IMR-90 (cell line): ENCODE results near the gene CLC. TPM values are rescaled to one million over a fixed set of nuclear protein-coding genes. Genes with fewer than 3 reads are reported as not detected.

ENCODE experiments used
- ATAC-seq: fragments of 200-7000 bp; cut with Tn5 transposase; 2 replicates; pipeline ENCODE4 v1.9.1; 2020; ENCODE audit warnings: low read depth, mild to moderate bottlenecking, moderate library complexity
- BruUV-seq: library from RNA; stranded (reverse); fragments of 400-500 nt; replicated peaks from 2 replicates; lab custom pipeline; 2021; lab: Mats Ljungman, UMichigan
- CTCF ChIA-PET: fragments of 300-600 bp; formaldehyde crosslinking; extraction: SDS; loops from one replicate; lab custom pipeline; 2021; ENCODE audit warnings: antibody characterized with exemption; lab: Yijun Ruan, JAX
- POLR2A ChIA-PET: fragments of 300-600 bp; sonication (Branson Sonifier 250); formaldehyde crosslinking; loops from one replicate; lab custom pipeline; 2022; ENCODE audit warnings: antibody characterized with exemption; ENCODE audit not compliant: unreplicated experiment; lab: Charles Lee
- DNase-seq: peaks from one replicate; pipeline ENCODE4 v3.0.0; 2013
- H2AFZ ChIP-seq: replicated peaks from 2 replicates; pipeline ENCODE3; 2013; ENCODE audit warnings: low read length, mild to moderate bottlenecking; ENCODE audit not compliant: poor library complexity
- H2AK5ac ChIP-seq: 2 replicates; pipeline ENCODE4 v1.6.1; 2013; ENCODE audit warnings: low read depth, low read length, inconsistent platforms
- H2AK9ac ChIP-seq: replicated peaks from 2 replicates; pipeline ENCODE3; 2013; ENCODE audit warnings: mild to moderate bottlenecking, low read depth, low read length, moderate library complexity; ENCODE audit not compliant: poor library complexity
- H2BK120ac ChIP-seq: 2 replicates; pipeline ENCODE4 v1.6.1; 2013; ENCODE audit warnings: low read depth, low read length, inconsistent platforms
- H2BK15ac ChIP-seq: 3 replicates; pipeline ENCODE4 v1.6.1; 2013; ENCODE audit warnings: low read depth, low read length, inconsistent platforms
- H2BK20ac ChIP-seq: 2 replicates; pipeline ENCODE4 v1.6.1; 2013; ENCODE audit warnings: low read depth, mild to moderate bottlenecking, inconsistent platforms, low read length, moderate library complexity
- H2BK5ac ChIP-seq: 2 replicates; pipeline ENCODE4 v1.6.1; 2013; ENCODE audit warnings: mild to moderate bottlenecking, low read depth, low read length, inconsistent platforms; ENCODE audit not compliant: poor library complexity, severe bottlenecking
- H3K14ac ChIP-seq: replicated peaks from 2 replicates; pipeline ENCODE4 v1.6.1; 2013; ENCODE audit warnings: low read depth, low read length, inconsistent platforms
- H3K18ac ChIP-seq: 2 replicates; pipeline ENCODE4 v1.6.1; 2013; ENCODE audit warnings: low read depth, low read length, control low read depth
- H3K23ac ChIP-seq: 2 replicates; pipeline ENCODE4 v1.6.1; 2013; ENCODE audit warnings: low read depth, low read length, inconsistent platforms
- H3K27ac ChIP-seq: 2 replicates; pipeline ENCODE4 v1.5.1; 2013; ENCODE audit warnings: mild to moderate bottlenecking, control low read depth, low read length; ENCODE audit not compliant: insufficient read depth
- H3K27me3 ChIP-seq: 2 replicates; pipeline ENCODE4 v1.6.1; 2013; ENCODE audit warnings: low read length; ENCODE audit not compliant: control insufficient read depth, insufficient read depth
- H3K36me3 ChIP-seq: 2 replicates; pipeline ENCODE4 v1.6.1; 2013; ENCODE audit warnings: low read length, mixed read lengths; ENCODE audit not compliant: control insufficient read depth, insufficient read depth
- H3K4ac ChIP-seq: 2 replicates; pipeline ENCODE4 v1.6.1; 2013; ENCODE audit warnings: low read depth, low read length, inconsistent platforms
- H3K4me1 ChIP-seq: 2 replicates; pipeline ENCODE4 v1.6.1; 2013; ENCODE audit warnings: low read length, mixed read lengths; ENCODE audit not compliant: control insufficient read depth, insufficient read depth
- H3K4me2 ChIP-seq: 2 replicates; pipeline ENCODE4 v1.6.1; 2013; ENCODE audit warnings: low read depth, mild to moderate bottlenecking, control low read depth, low read length, moderate library complexity
- H3K4me3 ChIP-seq: 2 replicates; pipeline ENCODE4 v1.5.1; 2013; ENCODE audit warnings: low read depth, mild to moderate bottlenecking, control low read depth, low read length, moderate library complexity; ENCODE audit not compliant: insufficient read depth
- H3K56ac ChIP-seq: 2 replicates; pipeline ENCODE4 v1.6.1; 2013; ENCODE audit warnings: low read length, inconsistent platforms; ENCODE audit not compliant: insufficient read depth; ENCODE audit errors: extremely low read depth
- H3K79me1 ChIP-seq, 2 experiments: 2 replicates each; pipeline ENCODE4 v1.6.1; 2013; ENCODE audit warnings: low read length in 2 of 2, inconsistent platforms in 1 of 2, low read depth in 1 of 2
- H3K9ac ChIP-seq: 2 replicates; pipeline ENCODE4 v1.6.1; 2013; ENCODE audit warnings: low read depth, low read length, control low read depth
- H3K9me1 ChIP-seq: 2 replicates; pipeline ENCODE4 v1.6.1; 2013; ENCODE audit warnings: low read length, inconsistent platforms; ENCODE audit not compliant: insufficient read depth
- H3K9me3 ChIP-seq: 2 replicates; pipeline ENCODE4 v1.6.1; 2013; ENCODE audit warnings: low read length; ENCODE audit not compliant: control insufficient read depth, insufficient read depth
- H4K20me1 ChIP-seq: 2 replicates; pipeline ENCODE4 v1.6.1; 2013; ENCODE audit warnings: low read length, inconsistent platforms; ENCODE audit not compliant: insufficient read depth
- H4K5ac ChIP-seq: 2 replicates; pipeline ENCODE4 v1.6.1; 2013; ENCODE audit warnings: mild to moderate bottlenecking, low read depth, low read length, control low read depth
- H4K8ac ChIP-seq, 2 experiments: 2 replicates each; pipeline ENCODE4 v1.6.1; 2013; ENCODE audit warnings: low read depth in 2 of 2, low read length in 2 of 2, control low read depth in 1 of 2, inconsistent platforms in 1 of 2
- H4K91ac ChIP-seq: 2 replicates; pipeline ENCODE4 v1.6.1; 2013; ENCODE audit warnings: low read depth, low read length, inconsistent platforms; ENCODE audit not compliant: insufficient read depth
- BHLHE40 ChIP-seq: fragments of 150-350 bp; IDR thresholded peaks from 2 replicates; pipeline ENCODE4 v1.6.1; 2016; ENCODE audit warnings: mild to moderate bottlenecking, low read depth, low read length
- CEBPB ChIP-seq: IDR thresholded peaks from 2 replicates; pipeline ENCODE4 v1.6.1; 2012; ENCODE audit warnings: low read depth, low read length, improper control_type of control experiment
- CHD1 ChIP-seq: IDR thresholded peaks from 2 replicates; pipeline ENCODE4 v1.6.1; 2012; ENCODE audit warnings: low read depth, low read length, improper control_type of control experiment
- FOS ChIP-seq: fragments of 150-350 bp; IDR thresholded peaks from 2 replicates; pipeline ENCODE4 v1.6.1; 2016; ENCODE audit warnings: low read depth, low read length
- MAFK ChIP-seq: IDR thresholded peaks from 2 replicates; pipeline ENCODE4 v1.6.1; 2012; ENCODE audit warnings: low read depth, low read length, improper control_type of control experiment
- MAZ ChIP-seq: IDR thresholded peaks from 2 replicates; pipeline ENCODE4 v1.6.1; 2012; ENCODE audit warnings: low read depth, mild to moderate bottlenecking, low read length, improper control_type of control experiment, moderate library complexity, borderline replicate concordance
- MXI1 ChIP-seq: IDR thresholded peaks from 2 replicates; pipeline ENCODE4 v1.6.1; 2012; ENCODE audit warnings: low read depth, mild to moderate bottlenecking, low read length, moderate library complexity, borderline replicate concordance
- NFE2L2 ChIP-seq: fragments of 150-350 bp; IDR thresholded peaks from 2 replicates; pipeline ENCODE4 v1.6.1; 2016; ENCODE audit warnings: low read depth, mild to moderate bottlenecking, low read length
- POLR2A ChIP-seq: IDR thresholded peaks from 2 replicates; pipeline ENCODE4 v1.6.1; 2012; ENCODE audit warnings: mild to moderate bottlenecking, low read depth, low read length
- RAD21 ChIP-seq: IDR thresholded peaks from 2 replicates; pipeline ENCODE4 v1.6.1; 2012; ENCODE audit warnings: low read length, improper control_type of control experiment
- RCOR1 ChIP-seq: IDR thresholded peaks from 2 replicates; pipeline ENCODE4 v1.6.1; 2012; ENCODE audit warnings: mild to moderate bottlenecking, low read length, improper control_type of control experiment; ENCODE audit not compliant: insufficient replicate concordance
- RFX5 ChIP-seq: IDR thresholded peaks from 2 replicates; pipeline ENCODE4 v1.8.0; 2012; ENCODE audit warnings: low read depth, mild to moderate bottlenecking, low read length, moderate library complexity
- SMC3 ChIP-seq: fragments of 150-350 bp; IDR thresholded peaks from 2 replicates; pipeline ENCODE4 v1.6.1; 2016; ENCODE audit warnings: low read depth, mild to moderate bottlenecking, antibody characterized with exemption, low read length, moderate library complexity
- WGBS, 2 experiments: methylation state at CpG; one replicate each; pipeline versions ENCODE4 v1.1.5 to v1.1.7; 2013; ENCODE audit warnings: missing lambda C conversion rate in 2 of 2; ENCODE audit not compliant: insufficient read length in 1 of 2; ENCODE audit errors: extremely low coverage in 2 of 2; 5-methylcytosine and 5-hydroxymethylcytosine counted together
- dilution Hi-C: fragments of 300-500 bp; cut with HindIII; formaldehyde crosslinking; loops from one replicate; pipeline ENCODE4 v1.14.3; 2018; ENCODE audit warnings: low sequenced_read_pairs; ENCODE audit not compliant: unreplicated experiment
- in situ Hi-C: fragments of 300-500 bp; cut with MboI; formaldehyde crosslinking; loops from 3 replicates; pipeline ENCODE4 v1.14.3; 2019; ENCODE audit warnings: low sequenced_read_pairs, inconsistent platforms, mixed read lengths
- intact Hi-C: fragments of 100-400 bp; cut with micrococcal nuclease; formaldehyde crosslinking; loops from 2 replicates; pipeline ENCODE4 v1.10.0; 2022
- polyA plus RNA-seq, 3 experiments: library from polyadenylated mRNA; depleted of rRNA; stranded (reverse); fragments of >200 nt; gene quantifications; 2 replicates each; pipeline ENCODE4 v1.2.3, GENCODE V29; 2012; ENCODE audit warnings: low replicate concordance in 1 of 3
- total RNA-seq: library from RNA; depleted of rRNA; stranded (reverse); fragments of >200 nt; gene quantifications from 2 replicates; pipeline ENCODE4 v1.2.3, GENCODE V29; 2012
- TF ChIP-seq, protein P1 (sequence below): conservative IDR thresholded peaks from 2 replicates; pipeline ENCODE4 v1.5.1; 2012; ENCODE audit warnings: mild to moderate bottlenecking, low read depth, low read length, improper control_type of control experiment
- TF ChIP-seq, protein P2 (sequence below): fragments of 150-350 bp; IDR thresholded peaks from 2 replicates; pipeline ENCODE4 v1.6.1; 2016; ENCODE audit warnings: low read depth, mild to moderate bottlenecking, low read length, moderate library complexity, borderline replicate concordance
- TF ChIP-seq, protein P3 (sequence below): fragments of 150-350 bp; IDR thresholded peaks from 2 replicates; pipeline ENCODE4 v1.6.1; 2017; ENCODE audit warnings: mild to moderate bottlenecking, antibody characterized with exemption, low read length, low read depth

CLC gene
- total and polyA plus RNA-seq, 2 of the 4 experiments (the other 2 are of a cell fraction) = not detected

DNA sequence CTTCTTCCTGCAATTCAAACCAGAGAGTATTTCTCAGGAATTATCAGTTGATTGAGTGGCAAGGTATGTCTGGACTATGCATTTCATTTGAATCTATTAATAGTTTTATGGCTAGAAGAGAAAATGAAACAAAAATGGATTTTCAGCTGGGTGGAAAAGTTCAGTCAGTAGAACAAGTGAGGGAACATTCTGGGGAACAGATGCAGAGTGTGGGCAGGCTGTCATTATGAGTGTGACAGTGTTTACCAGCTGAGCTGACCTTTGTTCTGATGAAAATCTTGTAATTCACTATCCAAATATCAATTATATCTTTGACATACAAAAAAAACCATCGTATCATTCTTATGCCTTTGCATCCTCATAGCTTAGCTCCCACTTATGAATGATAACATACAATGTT is 2.6 kb upstream of the CLC start:
- Histone ChIP-seq H4K5ac (no peak overlapping the region), H3K27ac (no peak overlapping the region), H2AK9ac (no peak overlapping the region), H2BK20ac (no peak overlapping the region), H2AK5ac (no peak overlapping the region), H3K4ac (no peak overlapping the region), H3K36me3 (no peaks in the 10 kb centered on the region), H3K18ac (no peak overlapping the region), H3K4me2 (no peak overlapping the region), H4K91ac (no peak overlapping the region), H2BK15ac (no peak overlapping the region), H3K27me3 (no peaks in the 10 kb centered on the region), H2BK5ac (no peak overlapping the region), H4K8ac (no peak overlapping the region), H3K4me1 (no peaks in the 10 kb centered on the region), H3K79me1 (no peaks in the 10 kb centered on the region), H3K9ac (no peak overlapping the region), H3K23ac (no peak overlapping the region), H2BK120ac (no peak overlapping the region), H3K9me1 (no peaks in the 10 kb centered on the region), H2AFZ (no peak overlapping the region), H3K56ac (no peak overlapping the region), H4K20me1 (no peaks in the 10 kb centered on the region), H3K4me3 (no peak overlapping the region), H3K14ac (no peak overlapping the region), H3K9me3 (no peaks in the 10 kb centered on the region)
- dilution Hi-C loops = no loop called here
- in situ Hi-C loops = no loop called here
- intact Hi-C loops = no loop called here
- TF ChIP-seq, protein P1, sequence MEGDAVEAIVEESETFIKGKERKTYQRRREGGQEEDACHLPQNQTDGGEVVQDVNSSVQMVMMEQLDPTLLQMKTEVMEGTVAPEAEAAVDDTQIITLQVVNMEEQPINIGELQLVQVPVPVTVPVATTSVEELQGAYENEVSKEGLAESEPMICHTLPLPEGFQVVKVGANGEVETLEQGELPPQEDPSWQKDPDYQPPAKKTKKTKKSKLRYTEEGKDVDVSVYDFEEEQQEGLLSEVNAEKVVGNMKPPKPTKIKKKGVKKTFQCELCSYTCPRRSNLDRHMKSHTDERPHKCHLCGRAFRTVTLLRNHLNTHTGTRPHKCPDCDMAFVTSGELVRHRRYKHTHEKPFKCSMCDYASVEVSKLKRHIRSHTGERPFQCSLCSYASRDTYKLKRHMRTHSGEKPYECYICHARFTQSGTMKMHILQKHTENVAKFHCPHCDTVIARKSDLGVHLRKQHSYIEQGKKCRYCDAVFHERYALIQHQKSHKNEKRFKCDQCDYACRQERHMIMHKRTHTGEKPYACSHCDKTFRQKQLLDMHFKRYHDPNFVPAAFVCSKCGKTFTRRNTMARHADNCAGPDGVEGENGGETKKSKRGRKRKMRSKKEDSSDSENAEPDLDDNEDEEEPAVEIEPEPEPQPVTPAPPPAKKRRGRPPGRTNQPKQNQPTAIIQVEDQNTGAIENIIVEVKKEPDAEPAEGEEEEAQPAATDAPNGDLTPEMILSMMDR = no peak
- no peak for TF ChIP-seq NFE2L2
- no peak for TF ChIP-seq CEBPB
- no peak for TF ChIP-seq CHD1
- TF ChIP-seq, protein P2, sequence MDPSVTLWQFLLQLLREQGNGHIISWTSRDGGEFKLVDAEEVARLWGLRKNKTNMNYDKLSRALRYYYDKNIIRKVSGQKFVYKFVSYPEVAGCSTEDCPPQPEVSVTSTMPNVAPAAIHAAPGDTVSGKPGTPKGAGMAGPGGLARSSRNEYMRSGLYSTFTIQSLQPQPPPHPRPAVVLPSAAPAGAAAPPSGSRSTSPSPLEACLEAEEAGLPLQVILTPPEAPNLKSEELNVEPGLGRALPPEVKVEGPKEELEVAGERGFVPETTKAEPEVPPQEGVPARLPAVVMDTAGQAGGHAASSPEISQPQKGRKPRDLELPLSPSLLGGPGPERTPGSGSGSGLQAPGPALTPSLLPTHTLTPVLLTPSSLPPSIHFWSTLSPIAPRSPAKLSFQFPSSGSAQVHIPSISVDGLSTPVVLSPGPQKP = no peak
- TF ChIP-seq MXI1 = no peak
- no peak for TF ChIP-seq FOS
- TF ChIP-seq MAFK = no peak
- no peak for TF ChIP-seq RFX5
- TF ChIP-seq POLR2A = no peak
- TF ChIP-seq SMC3 = no peak
- TF ChIP-seq MAZ = no peak
- TF ChIP-seq, protein P3, sequence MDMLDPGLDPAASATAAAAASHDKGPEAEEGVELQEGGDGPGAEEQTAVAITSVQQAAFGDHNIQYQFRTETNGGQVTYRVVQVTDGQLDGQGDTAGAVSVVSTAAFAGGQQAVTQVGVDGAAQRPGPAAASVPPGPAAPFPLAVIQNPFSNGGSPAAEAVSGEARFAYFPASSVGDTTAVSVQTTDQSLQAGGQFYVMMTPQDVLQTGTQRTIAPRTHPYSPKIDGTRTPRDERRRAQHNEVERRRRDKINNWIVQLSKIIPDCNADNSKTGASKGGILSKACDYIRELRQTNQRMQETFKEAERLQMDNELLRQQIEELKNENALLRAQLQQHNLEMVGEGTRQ = no peak
- no peak for TF ChIP-seq RCOR1
- TF ChIP-seq BHLHE40 = no peak
- no peak for TF ChIP-seq RAD21
- no CpG with 5 or more reads among the region's 1 CpG for WGBS, 2 experiments
- CTCF ChIA-PET = no interaction called here
- DNase-seq (no peak), ATAC-seq (no peak)
- POLR2A ChIA-PET = no interaction called here
- no TSS peak for BruUV-seq
